ENCODE results near the gene MARK2. TPM values are rescaled to one million over a fixed set of nuclear protein-coding genes. Genes with fewer than 3 reads are reported as not detected.

MARK2 gene
- total RNA-seq, 1 experiment from 2014 or later: 39.8 TPM

GRCh38 chr11:63887386-63887999, 48.6 kb downstream of the MARK2 start:
- H3K4me3 ChIP-seq (replicated peaks in 1 of 2; ENCODE audit: low read depth in 1 of 2, low read length in 2 of 2): no peak overlapping the region
- ChIA-PET CTCF (no interaction called here), POLR2A (interaction anchor here (0.7 kb wide), 1 partner anchor 80 kb away, joined by 5 read pairs; no protein-coding TSS in a partner anchor), RAD21 (ENCODE audit: low non-redundant PET in 1 of 2, low total read pairs in 2 of 2, uncharacterized antibody in 2 of 2, unreplicated experiment in 2 of 2) (no interaction called here)
- intact Hi-C loops (cut with micrococcal nuclease): no loop called here
- no peak for DNase-seq (ENCODE audit: low read depth, low spot score)
- ATAC-seq: no peak
- TF ChIP-seq POLR2AphosphoS5 (IDR thresholded peaks at IDR 0.05; ENCODE audit: low read depth, low read length) (no peak), RAD21 (IDR thresholded peaks at IDR 0.05; ENCODE audit: low read depth) (no peak), CEBPB (IDR thresholded peaks at IDR 0.05; ENCODE audit: low read depth) (no peak), SP1 (IDR thresholded peaks at IDR 0.05; ENCODE audit: low read depth) (no peak), ZNF274 (IDR thresholded peaks at IDR 0.05; ENCODE audit: low read depth, low read length) (no peak), EZH2 (IDR thresholded peaks at IDR 0.05) (no peak)
- TF ChIP-seq, protein P1, sequence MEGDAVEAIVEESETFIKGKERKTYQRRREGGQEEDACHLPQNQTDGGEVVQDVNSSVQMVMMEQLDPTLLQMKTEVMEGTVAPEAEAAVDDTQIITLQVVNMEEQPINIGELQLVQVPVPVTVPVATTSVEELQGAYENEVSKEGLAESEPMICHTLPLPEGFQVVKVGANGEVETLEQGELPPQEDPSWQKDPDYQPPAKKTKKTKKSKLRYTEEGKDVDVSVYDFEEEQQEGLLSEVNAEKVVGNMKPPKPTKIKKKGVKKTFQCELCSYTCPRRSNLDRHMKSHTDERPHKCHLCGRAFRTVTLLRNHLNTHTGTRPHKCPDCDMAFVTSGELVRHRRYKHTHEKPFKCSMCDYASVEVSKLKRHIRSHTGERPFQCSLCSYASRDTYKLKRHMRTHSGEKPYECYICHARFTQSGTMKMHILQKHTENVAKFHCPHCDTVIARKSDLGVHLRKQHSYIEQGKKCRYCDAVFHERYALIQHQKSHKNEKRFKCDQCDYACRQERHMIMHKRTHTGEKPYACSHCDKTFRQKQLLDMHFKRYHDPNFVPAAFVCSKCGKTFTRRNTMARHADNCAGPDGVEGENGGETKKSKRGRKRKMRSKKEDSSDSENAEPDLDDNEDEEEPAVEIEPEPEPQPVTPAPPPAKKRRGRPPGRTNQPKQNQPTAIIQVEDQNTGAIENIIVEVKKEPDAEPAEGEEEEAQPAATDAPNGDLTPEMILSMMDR (IDR thresholded peaks at IDR 0.05 in 2 of 3, conservative IDR thresholded peaks at IDR 0.05 in 1 of 3; ENCODE audit: borderline replicate concordance in 1 of 3, insufficient read depth in 1 of 3, low read depth in 2 of 3, low read length in 2 of 3): no peak
- TF ChIP-seq, protein P2, sequence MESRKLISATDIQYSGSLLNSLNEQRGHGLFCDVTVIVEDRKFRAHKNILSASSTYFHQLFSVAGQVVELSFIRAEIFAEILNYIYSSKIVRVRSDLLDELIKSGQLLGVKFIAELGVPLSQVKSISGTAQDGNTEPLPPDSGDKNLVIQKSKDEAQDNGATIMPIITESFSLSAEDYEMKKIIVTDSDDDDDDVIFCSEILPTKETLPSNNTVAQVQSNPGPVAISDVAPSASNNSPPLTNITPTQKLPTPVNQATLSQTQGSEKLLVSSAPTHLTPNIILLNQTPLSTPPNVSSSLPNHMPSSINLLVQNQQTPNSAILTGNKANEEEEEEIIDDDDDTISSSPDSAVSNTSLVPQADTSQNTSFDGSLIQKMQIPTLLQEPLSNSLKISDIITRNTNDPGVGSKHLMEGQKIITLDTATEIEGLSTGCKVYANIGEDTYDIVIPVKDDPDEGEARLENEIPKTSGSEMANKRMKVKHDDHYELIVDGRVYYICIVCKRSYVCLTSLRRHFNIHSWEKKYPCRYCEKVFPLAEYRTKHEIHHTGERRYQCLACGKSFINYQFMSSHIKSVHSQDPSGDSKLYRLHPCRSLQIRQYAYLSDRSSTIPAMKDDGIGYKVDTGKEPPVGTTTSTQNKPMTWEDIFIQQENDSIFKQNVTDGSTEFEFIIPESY (IDR thresholded peaks at IDR 0.05; ENCODE audit: extremely low read depth, insufficient replicate concordance, low read length): no peak
- H3K79me2 ChIP-seq (ENCODE audit: insufficient read depth, low read length): peaks cover 93% of the 10 kb centered on the region
- BruUV-seq (replicated peaks): no TSS peak
- no peaks in the 10 kb centered on the region for H3K27me3 ChIP-seq (ENCODE audit: insufficient read depth, low read length)
- peak overlapping the region; percentile 62 for H3K4me2 ChIP-seq (ENCODE audit: low read length)
- H3K9me2 ChIP-seq (ENCODE audit: insufficient read depth): no peaks in the 10 kb centered on the region
- H3K4me1 ChIP-seq (ENCODE audit: control insufficient read depth in 1 of 2, insufficient read depth in 2 of 2, low read length in 2 of 2): peaks cover 14 to 26% of the 10 kb centered on the region in 2 experiments
- H3K9ac ChIP-seq (ENCODE audit: low read length): no peak overlapping the region
- H3K9me3 ChIP-seq (ENCODE audit: control insufficient read depth in 1 of 2, insufficient read depth in 1 of 2, low read depth in 1 of 2, low read length in 2 of 2): no peaks in the 10 kb centered on the region
- no peaks in the 10 kb centered on the region; a peak in 1 of 4 replicates for H3K36me3 ChIP-seq (ENCODE audit: control insufficient read depth in 1 of 2, insufficient read depth in 2 of 2, low read length in 2 of 2)
- no peak overlapping the region for H2AFZ ChIP-seq (ENCODE audit: low read depth, low read length, poor library complexity, severe bottlenecking)
- no peaks in the 10 kb centered on the region for H4K20me1 ChIP-seq (ENCODE audit: insufficient read depth)
- 0 out of 2 replicates have a peak overlapping the region, but pooled peaks have one; percentile 2 for H3K27ac ChIP-seq (ENCODE audit: low read depth, low read length)
